Measurements from ENCODE around the gene MAST3.

GRCh38 chr19:18068395-18068794 lies 29.2 kb upstream of the MAST3 start:
- TF ChIP-seq CTCF (conservative IDR thresholded peaks at IDR 0.05; ENCODE audit: low read length) (no peak), EZH2phosphoT487 (IDR thresholded peaks at IDR 0.05; ENCODE audit: borderline replicate concordance) (no peak)
